HEK293 (cell line): ENCODE data around the gene EPS8L3.

Experiments used
- CTCF ChIA-PET: fragments of 350-600 bp; formaldehyde crosslinking; extraction: SDS; loops from one replicate; lab custom pipeline; 2021; ENCODE audit warnings: antibody characterized with exemption; lab: Yijun Ruan, JAX
- POLR2A ChIA-PET: fragments of 300-600 bp; formaldehyde crosslinking; extraction: SDS; loops from one replicate; lab custom pipeline; 2020; ENCODE audit warnings: antibody characterized with exemption, inconsistent platforms; lab: Yijun Ruan, JAX
- H3K27ac ChIP-seq: fragments of 200-500 bp; sonication (Bioruptor generic); 2 replicates; pipeline ENCODE4 v1.5.1; 2014; ENCODE audit warnings: low read depth, low read length, control low read depth, inconsistent platforms; ENCODE audit errors: extremely low read depth
- H3K36me3 ChIP-seq, 2 experiments: fragments of 200-500 bp in 1 of 2; sonication (Bioruptor generic) in 1 of 2; 1 replicate in 1 of 2; 2 replicates in 1 of 2; pipeline ENCODE4 v1.5.1; 2014 to 2017; ENCODE audit warnings: inconsistent platforms in 2 of 2, low read length in 2 of 2; ENCODE audit not compliant: control insufficient read depth in 2 of 2, insufficient read depth in 1 of 2
- H3K4me1 ChIP-seq: fragments of 200-500 bp; sonication (Bioruptor generic); 2 replicates; pipeline ENCODE4 v1.5.1; 2014; ENCODE audit warnings: mild to moderate bottlenecking, low read length, inconsistent platforms; ENCODE audit not compliant: control insufficient read depth, insufficient read depth
- H3K4me3 ChIP-seq: 2 replicates; pipeline ENCODE4 v1.5.1; 2011; ENCODE audit warnings: low read depth, mild to moderate bottlenecking, control low read depth, low read length, moderate library complexity
- H3K9me3 ChIP-seq: fragments of 200-500 bp; sonication (Bioruptor generic); 2 replicates; pipeline ENCODE4 v1.5.1; 2014; ENCODE audit warnings: low read depth, low read length, inconsistent platforms; ENCODE audit not compliant: control insufficient read depth, insufficient read depth
- FEZF1 ChIP-seq: fragments of 450-650 bp; formaldehyde crosslinking; IDR thresholded peaks from 2 replicates; pipeline ENCODE4 v1.5.1; 2016; ENCODE audit warnings: missing biosample characterization, missing genetic modification characterization
- GLIS1 ChIP-seq: fragments of 450-650 bp; formaldehyde crosslinking; IDR thresholded peaks from 2 replicates; pipeline ENCODE4 v1.5.1; 2016; ENCODE audit warnings: missing biosample characterization, missing genetic modification characterization
- KLF10 ChIP-seq: fragments of 450-650 bp; IDR thresholded peaks from 2 replicates; pipeline ENCODE4 v1.5.1; 2018; ENCODE audit warnings: missing biosample characterization, mild to moderate bottlenecking, missing genetic modification characterization
- PRDM4 ChIP-seq: fragments of 450-650 bp; formaldehyde crosslinking; IDR thresholded peaks from 2 replicates; pipeline ENCODE4 v1.5.1; 2017; ENCODE audit warnings: missing biosample characterization, missing genetic modification characterization
- SALL2 ChIP-seq: fragments of 450-650 bp; formaldehyde crosslinking; IDR thresholded peaks from 2 replicates; pipeline ENCODE4 v1.5.0; 2017; ENCODE audit warnings: missing biosample characterization, mild to moderate bottlenecking, missing genetic modification characterization, borderline replicate concordance
- SETDB1 ChIP-seq: IDR thresholded peaks from one replicate; pipeline ENCODE4 v1.6.1; 2017; ENCODE audit warnings: mild to moderate bottlenecking, low read length, moderate library complexity, mixed read lengths; ENCODE audit not compliant: insufficient read length
- WT1 ChIP-seq: fragments of 450-650 bp; formaldehyde crosslinking; IDR thresholded peaks from 2 replicates; pipeline ENCODE4 v1.5.1; 2016; ENCODE audit warnings: missing biosample characterization, missing genetic modification characterization
- YY1 ChIP-seq: fragments of 450-650 bp; formaldehyde crosslinking; IDR thresholded peaks from 2 replicates; pipeline ENCODE4 v1.5.1; 2018; ENCODE audit warnings: missing biosample characterization, missing genetic modification characterization
- ZNF174 ChIP-seq: fragments of 450-650 bp; formaldehyde crosslinking; IDR thresholded peaks from 2 replicates; pipeline ENCODE4 v1.5.0; 2017; ENCODE audit warnings: missing biosample characterization, mild to moderate bottlenecking, missing genetic modification characterization
- ZNF214 ChIP-seq: fragments of 450-650 bp; formaldehyde crosslinking; IDR thresholded peaks from 2 replicates; pipeline ENCODE4 v1.5.1; 2017; ENCODE audit warnings: missing biosample characterization, mild to moderate bottlenecking, missing genetic modification characterization, borderline replicate concordance
- ZNF26 ChIP-seq: fragments of 450-650 bp; formaldehyde crosslinking; IDR thresholded peaks from 2 replicates; pipeline ENCODE4 v1.5.1; 2016; ENCODE audit warnings: missing biosample characterization, missing genetic modification characterization
- ZNF280D ChIP-seq: fragments of 450-650 bp; formaldehyde crosslinking; IDR thresholded peaks from 2 replicates; pipeline ENCODE4 v1.5.1; 2016; ENCODE audit warnings: missing biosample characterization, missing genetic modification characterization
- ZNF335 ChIP-seq: fragments of 450-650 bp; formaldehyde crosslinking; conservative IDR thresholded peaks from 2 replicates; pipeline ENCODE4 v1.5.1; 2016; ENCODE audit warnings: missing biosample characterization, missing genetic modification characterization
- ZNF433 ChIP-seq: fragments of 450-650 bp; formaldehyde crosslinking; IDR thresholded peaks from 2 replicates; pipeline ENCODE4 v1.5.1; 2016; ENCODE audit warnings: missing biosample characterization, missing genetic modification characterization, low read depth
- ZNF561 ChIP-seq: fragments of 450-650 bp; IDR thresholded peaks from 2 replicates; pipeline ENCODE4 v1.5.1; 2018; ENCODE audit warnings: missing biosample characterization, missing genetic modification characterization, borderline replicate concordance
- ZNF600 ChIP-seq: fragments of 450-650 bp; formaldehyde crosslinking; IDR thresholded peaks from 2 replicates; pipeline ENCODE4 v1.5.1; 2016; ENCODE audit warnings: missing biosample characterization, missing genetic modification characterization
- ZSCAN23 ChIP-seq: fragments of 450-650 bp; formaldehyde crosslinking; IDR thresholded peaks from 2 replicates; pipeline ENCODE4 v1.5.1; 2016; ENCODE audit warnings: missing biosample characterization, missing genetic modification characterization

The EPS8L3 gene

GRCh38 chr1:109761227-109762038 lies 2.3 kb downstream of the EPS8L3 start:
- POLR2A ChIA-PET, result no interaction called here
- H3K4me1 ChIP-seq, result no peaks in the 10 kb centered on the region
- no peaks in the 10 kb centered on the region for H3K9me3 ChIP-seq
- H3K36me3 ChIP-seq, result no peaks in the 10 kb centered on the region
- H3K27ac ChIP-seq, result no peak overlapping the region
- H3K4me3 ChIP-seq, result no peak overlapping the region
- TF ChIP-seq YY1 (tag by site-specific recombination) (no peak), ZNF214 (tag by site-specific recombination) (no peak), WT1 (no peak), KLF10 (tag by site-specific recombination) (no peak), FEZF1 (tag by site-specific recombination) (no peak), ZNF600 (tag by site-specific recombination) (no peak), ZNF561 (tag by site-specific recombination) (no peak), GLIS1 (tag by site-specific recombination) (no peak), ZNF433 (tag by site-specific recombination) (no peak), ZNF26 (tag by site-specific recombination) (no peak), ZSCAN23 (tag by site-specific recombination) (no peak), SETDB1 (no peak), SALL2 (tag by site-specific recombination) (no peak), ZNF280D (tag by site-specific recombination) (no peak), ZNF174 (tag by site-specific recombination) (no peak), ZNF335 (tag by site-specific recombination) (no peak), PRDM4 (tag by site-specific recombination) (no peak)
- CTCF ChIA-PET, result interaction anchor here (0.6 kb wide), 2 partner anchors 111 to 236 kb away, joined by 3 read pairs; no protein-coding TSS in a partner anchor
